Prostate gland (tissue), 2 donors: ENCODE results near the gene NLRC5. TPM values are rescaled to one million over a fixed set of nuclear protein-coding genes. Genes with fewer than 3 reads are reported as not detected.

ENCODE experiments used
- DNase-seq: peaks from one replicate; pipeline ENCODE4 v3.0.0-alpha.2; 2019; ENCODE audit warnings: low spot score
- H3K27ac ChIP-seq, 2 donors: fragments of 200-600 bp; sonication (generic); 2 replicates each; pipeline ENCODE4 v1.5.1; 2017 to 2019
- H3K27me3 ChIP-seq: fragments of 200-600 bp; sonication (generic); replicated peaks from 2 replicates; pipeline ENCODE4 v1.5.1; 2019; ENCODE audit not compliant: insufficient read depth
- H3K36me3 ChIP-seq, 2 donors: fragments of 200-600 bp; sonication (generic); 1 replicate in 1 of 2; 2 replicates in 1 of 2; pipeline versions ENCODE4 v1.5.1 to v1.8.1; 2017 to 2019
- H3K4me1 ChIP-seq: fragments of 200-600 bp; sonication (generic); replicated peaks from 2 replicates; pipeline ENCODE4 v1.5.1; 2019
- H3K4me3 ChIP-seq, 2 donors: fragments of 200-600 bp; sonication (generic); 2 replicates each; pipeline ENCODE4 v1.5.1; 2017 to 2019
- H3K9me3 ChIP-seq: fragments of 200-600 bp; sonication (generic); 2 replicates; pipeline ENCODE4 v1.5.1; 2017
- CTCF ChIP-seq, 4 experiments: fragments of 200-600 bp in 2 of 4; fragments of 450-650 bp in 2 of 4; sonication (generic) in 2 of 4; IDR thresholded peaks; 1 replicate in 3 of 4; 2 replicates in 1 of 4; pipeline ENCODE4 v1.5.1; 2016 to 2019; ENCODE audit warnings: antibody characterized with exemption in 4 of 4, mild to moderate bottlenecking in 2 of 4, moderate library complexity in 2 of 4
- POLR2A ChIP-seq: fragments of 450-650 bp; IDR thresholded peaks from one replicate; pipeline ENCODE4 v1.6.1; 2016; ENCODE audit warnings: antibody characterized with exemption, mild to moderate bottlenecking
- POLR2AphosphoS5 ChIP-seq: sonication (generic); formaldehyde crosslinking; IDR thresholded peaks from one replicate; pipeline ENCODE4 v1.6.1; 2017; ENCODE audit warnings: antibody characterized with exemption
- WGBS: methylation state at CpG from one replicate; pipeline ENCODE4 v1.1.5; 2018; 5-methylcytosine and 5-hydroxymethylcytosine counted together
- intact Hi-C: fragments of 100-400 bp; cut with DNase I; formaldehyde crosslinking; loops from one replicate; pipeline ENCODE4 v1.14.2; 2022
- total RNA-seq, 2 donors: library from RNA; depleted of rRNA; stranded (reverse); fragments of >200 nt; gene quantifications; one replicate each; pipeline ENCODE4 v1.1.0, GENCODE V29; 2016

The NLRC5 gene
- total RNA-seq, 2 donors from 2014 or later, result 9.5 to 31.2 TPM

- WGBS, result 96% methylated on average over 6 of the region's 6 CpGs
- DNase-seq, result no peak
- Histone ChIP-seq H3K4me3 (no peak overlapping the region), H3K36me3 (no peaks in the 10 kb centered on the region), H3K4me1 (no peaks in the 10 kb centered on the region), H3K27ac (no peak overlapping the region), H3K27me3 (no peaks in the 10 kb centered on the region), H3K9me3 (no peaks in the 10 kb centered on the region)
- TF ChIP-seq POLR2A (no peak), POLR2AphosphoS5 (no peak), CTCF (IDR thresholded peaks at IDR 0.05) (no peak)
- intact Hi-C loops, result loop anchor here (10.0 kb wide), 1 partner anchor 62 kb away; no protein-coding TSS in a partner anchor
Observed at GRCh38 chr16:56977216-56977615, 12.1 kb upstream of the NLRC5 start.

- H3K4me3 ChIP-seq, result no peak overlapping the region
- intact Hi-C loops, result loop anchor here (10.0 kb wide), 1 partner anchor 63 kb away; no protein-coding TSS in a partner anchor
- H3K27ac ChIP-seq, result no peak overlapping the region
- DNase-seq, result no peak
- no peaks in the 10 kb centered on the region for H3K9me3 ChIP-seq
- 89% methylated on average over 11 of the region's 11 CpGs for WGBS
- H3K27me3 ChIP-seq, result no peaks in the 10 kb centered on the region
- TF ChIP-seq CTCF (IDR thresholded peaks at IDR 0.05) (no peak), POLR2A (no peak), POLR2AphosphoS5 (no peak)
- H3K4me1 ChIP-seq, result no peaks in the 10 kb centered on the region
- no peaks in the 10 kb centered on the region for H3K36me3 ChIP-seq
Observed at GRCh38 chr16:56977823-56978430, 11.4 kb upstream of the NLRC5 start.

DNA sequence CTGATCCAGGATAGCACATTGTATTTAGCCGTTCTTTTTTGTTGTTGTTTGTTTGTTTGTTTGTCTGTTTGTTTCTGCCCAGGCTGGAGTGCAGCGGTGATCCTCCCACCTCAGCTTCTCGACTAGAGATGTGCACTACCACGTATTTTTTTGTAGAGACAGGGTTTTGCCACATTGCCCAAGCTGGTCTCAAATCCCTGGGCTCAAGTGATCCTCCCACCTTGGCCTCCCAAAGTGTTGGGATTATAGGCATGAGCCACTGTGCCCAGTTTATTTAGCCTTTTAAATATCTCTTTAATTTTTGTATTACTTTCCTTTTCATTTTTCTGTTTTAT, 9.2 kb upstream of the NLRC5 start:
- Histone ChIP-seq H3K4me3 (no peak overlapping the region), H3K27me3 (no peaks in the 10 kb centered on the region), H3K9me3 (no peaks in the 10 kb centered on the region), H3K27ac (no peak overlapping the region), H3K4me1 (no peaks in the 10 kb centered on the region), H3K36me3 (no peaks in the 10 kb centered on the region)
- 84% methylated on average over 4 of the region's 4 CpGs for WGBS
- intact Hi-C loops, result no loop called here
- no peak for DNase-seq
- no peak for TF ChIP-seq CTCF (IDR thresholded peaks at IDR 0.05)
- TF ChIP-seq POLR2AphosphoS5, result no peak
- no peak for TF ChIP-seq POLR2A

GRCh38 chr16:56980792-56981724, 8.3 kb upstream of the NLRC5 start:
- no peak for DNase-seq
- Histone ChIP-seq H3K27me3 (no peaks in the 10 kb centered on the region), H3K9me3 (no peaks in the 10 kb centered on the region), H3K27ac (no peak overlapping the region), H3K4me3 (no peak overlapping the region), H3K36me3 (no peaks in the 10 kb centered on the region), H3K4me1 (no peaks in the 10 kb centered on the region)
- no peak for TF ChIP-seq POLR2A
- TF ChIP-seq CTCF (IDR thresholded peaks at IDR 0.05), result no peak
- no peak for TF ChIP-seq POLR2AphosphoS5
- intact Hi-C loops, result no loop called here
- 87% methylated on average over 16 of the region's 16 CpGs for WGBS
